Body of pancreas (tissue), 4 donors: ENCODE results near the gene PIWIL4.

Experiments
- CTCF ChIP-seq, 7 experiments: fragments of 450-650 bp in 4 of 7; fragments of 200-600 bp in 3 of 7; sonication (generic) in 3 of 7; IDR thresholded peaks; one replicate each; pipeline ENCODE4 v1.5.1; 2016 to 2019; ENCODE audit warnings: antibody characterized with exemption in 7 of 7
- POLR2A ChIP-seq, 3 donors: fragments of 450-650 bp; IDR thresholded peaks; one replicate each; pipeline ENCODE4 v1.6.1; 2016; ENCODE audit warnings: antibody characterized with exemption in 3 of 3, mild to moderate bottlenecking in 2 of 3

GRCh38 chr11:94560834-94561233 lies 6.3 kb upstream of the PIWIL4 start:
- TF ChIP-seq CTCF (IDR thresholded peaks at IDR 0.05) (no peak), POLR2A (IDR thresholded peaks at IDR 0.05) (no peak)
